Measurements from ENCODE around the gene LAMTOR4. TPM values are rescaled to one million over a fixed set of nuclear protein-coding genes. Genes with fewer than 3 reads are reported as not detected.
A peak's percentile ranks its signal among the peaks of the same experiment; 100 is the strongest.

Gene LAMTOR4
- total and polyA plus RNA-seq, 2 of the 13 experiments (the other 11 are each of a cell fraction or from before 2014, with no cell fraction given): 115 to 118 TPM

GRCh38 chr7:100127866-100128636 lies 20.7 kb upstream of the LAMTOR4 start (continued):
- TF ChIP-seq EEA1 (CRISPR knock-in tag; IDR thresholded peaks at IDR 0.05; ENCODE audit: borderline replicate concordance): no peak
- 0 out of 2 replicates have a peak, but pooled peaks have one; percentile 27 for TF ChIP-seq ZNF839 (CRISPR knock-in tag; IDR thresholded peaks at IDR 0.05; ENCODE audit: borderline replicate concordance)
- no peak for TF ChIP-seq ZNF816 (CRISPR knock-in tag; IDR thresholded peaks at IDR 0.05; ENCODE audit: borderline replicate concordance)
- no peak for TF ChIP-seq FOXA1 (IDR thresholded peaks at IDR 0.05)
- TF ChIP-seq FOXA1 (CRISPR knock-in tag; IDR thresholded peaks at IDR 0.05): no peak
- 0 out of 2 replicates have a peak, but pooled peaks have one; percentile 5 for TF ChIP-seq ZNF710 (CRISPR knock-in tag; IDR thresholded peaks at IDR 0.05; ENCODE audit: borderline replicate concordance)
- no peak for TF ChIP-seq FOSL2 (CRISPR knock-in tag; IDR thresholded peaks at IDR 0.05)
- no peak for TF ChIP-seq MLX (CRISPR knock-in tag; IDR thresholded peaks at IDR 0.05)
- no peak for TF ChIP-seq ZMYM3 (CRISPR knock-in tag; IDR thresholded peaks at IDR 0.05)
- no peak for TF ChIP-seq PHF21A (CRISPR knock-in tag; IDR thresholded peaks at IDR 0.05)
- no peak for TF ChIP-seq YY1 (IDR thresholded peaks at IDR 0.05; ENCODE audit: insufficient read depth, insufficient replicate concordance, low read depth, low read length)
- TF ChIP-seq PRDM15 (CRISPR knock-in tag; IDR thresholded peaks at IDR 0.05): no peak
- TF ChIP-seq PPARG (CRISPR knock-in tag; conservative IDR thresholded peaks at IDR 0.05): no peak
- 0 out of 2 replicates have a peak, but pooled peaks have one; percentile 27 for TF ChIP-seq PAX8 (CRISPR knock-in tag; IDR thresholded peaks at IDR 0.05; ENCODE audit: borderline replicate concordance)
- TF ChIP-seq HOXA5 (CRISPR knock-in tag; IDR thresholded peaks at IDR 0.05): no peak
- no peak for TF ChIP-seq SNAI1 (CRISPR knock-in tag; IDR thresholded peaks at IDR 0.05; ENCODE audit: borderline replicate concordance)
- no peak for TF ChIP-seq ZZZ3 (CRISPR knock-in tag; IDR thresholded peaks at IDR 0.05; ENCODE audit: borderline replicate concordance)
- TF ChIP-seq ZMAT5 (CRISPR knock-in tag; IDR thresholded peaks at IDR 0.05; ENCODE audit: borderline replicate concordance, low read depth): no peak
- TF ChIP-seq DMAP1 (CRISPR knock-in tag; IDR thresholded peaks at IDR 0.05): no peak
- TF ChIP-seq RBAK (CRISPR knock-in tag; IDR thresholded peaks at IDR 0.05): no peak
- 0 out of 2 replicates have a peak, but pooled peaks have one; percentile 14 for TF ChIP-seq ARNTL (CRISPR knock-in tag; IDR thresholded peaks at IDR 0.05)
- TF ChIP-seq ZNF3 (CRISPR knock-in tag; IDR thresholded peaks at IDR 0.05): no peak
- no peak for TF ChIP-seq ZFP82 (CRISPR knock-in tag; IDR thresholded peaks at IDR 0.05; ENCODE audit: borderline replicate concordance)
- TF ChIP-seq NCOA1 (CRISPR knock-in tag; IDR thresholded peaks at IDR 0.05): peak; percentile 87; the same call in 1 of the 2 replicates
- no peak for TF ChIP-seq NR3C1 (CRISPR knock-in tag; IDR thresholded peaks at IDR 0.05)
- no peak for TF ChIP-seq MIER3 (CRISPR knock-in tag; IDR thresholded peaks at IDR 0.05; ENCODE audit: borderline replicate concordance)
